ENCODE measurements around the gene ZNF440.

DNA sequence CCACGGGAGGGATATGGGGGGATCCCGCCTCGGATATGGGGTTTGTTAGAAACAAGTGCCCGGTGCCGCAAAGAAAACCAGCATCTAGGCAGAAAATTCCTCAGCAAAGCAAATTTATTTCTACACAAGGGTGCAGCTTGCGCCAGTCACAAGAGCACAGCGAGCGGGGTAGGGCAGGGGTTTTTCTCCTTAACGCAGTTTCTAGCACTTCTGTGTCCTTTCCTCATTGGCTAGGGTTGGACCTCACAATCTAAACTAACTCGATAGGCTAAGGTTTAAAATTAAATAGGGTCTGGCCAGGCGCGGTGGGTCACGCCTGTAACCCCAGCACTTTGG is 595 bp downstream of the ZNF440 start:
- TF ChIP-seq, protein P1, sequence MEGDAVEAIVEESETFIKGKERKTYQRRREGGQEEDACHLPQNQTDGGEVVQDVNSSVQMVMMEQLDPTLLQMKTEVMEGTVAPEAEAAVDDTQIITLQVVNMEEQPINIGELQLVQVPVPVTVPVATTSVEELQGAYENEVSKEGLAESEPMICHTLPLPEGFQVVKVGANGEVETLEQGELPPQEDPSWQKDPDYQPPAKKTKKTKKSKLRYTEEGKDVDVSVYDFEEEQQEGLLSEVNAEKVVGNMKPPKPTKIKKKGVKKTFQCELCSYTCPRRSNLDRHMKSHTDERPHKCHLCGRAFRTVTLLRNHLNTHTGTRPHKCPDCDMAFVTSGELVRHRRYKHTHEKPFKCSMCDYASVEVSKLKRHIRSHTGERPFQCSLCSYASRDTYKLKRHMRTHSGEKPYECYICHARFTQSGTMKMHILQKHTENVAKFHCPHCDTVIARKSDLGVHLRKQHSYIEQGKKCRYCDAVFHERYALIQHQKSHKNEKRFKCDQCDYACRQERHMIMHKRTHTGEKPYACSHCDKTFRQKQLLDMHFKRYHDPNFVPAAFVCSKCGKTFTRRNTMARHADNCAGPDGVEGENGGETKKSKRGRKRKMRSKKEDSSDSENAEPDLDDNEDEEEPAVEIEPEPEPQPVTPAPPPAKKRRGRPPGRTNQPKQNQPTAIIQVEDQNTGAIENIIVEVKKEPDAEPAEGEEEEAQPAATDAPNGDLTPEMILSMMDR (IDR thresholded peaks at IDR 0.05 in 2 of 3, conservative IDR thresholded peaks at IDR 0.05 in 1 of 3; ENCODE audit: borderline replicate concordance in 1 of 3, insufficient read depth in 1 of 3, low read depth in 2 of 3, low read length in 2 of 3): no peak
- TF ChIP-seq, protein P2, sequence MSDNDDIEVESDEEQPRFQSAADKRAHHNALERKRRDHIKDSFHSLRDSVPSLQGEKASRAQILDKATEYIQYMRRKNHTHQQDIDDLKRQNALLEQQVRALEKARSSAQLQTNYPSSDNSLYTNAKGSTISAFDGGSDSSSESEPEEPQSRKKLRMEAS (IDR thresholded peaks at IDR 0.05): no peak
- no peak for TF ChIP-seq EGR1 (IDR thresholded peaks at IDR 0.05; ENCODE audit: low read depth)
- no peak for TF ChIP-seq CEBPB (IDR thresholded peaks at IDR 0.05; ENCODE audit: low read depth)
- TF ChIP-seq POLR2A (IDR thresholded peaks at IDR 0.05; ENCODE audit: borderline replicate concordance, extremely low read depth, insufficient read depth, insufficient read length): no peak
- no peak for TF ChIP-seq ELF1 (IDR thresholded peaks at IDR 0.05; ENCODE audit: borderline replicate concordance, low read depth)
- TF ChIP-seq ATF3 (IDR thresholded peaks at IDR 0.05): no peak
- TF ChIP-seq SIN3A (IDR thresholded peaks at IDR 0.05; ENCODE audit: low read depth): no peak
- TF ChIP-seq REST (IDR thresholded peaks at IDR 0.05; ENCODE audit: low read depth): no peak
- TF ChIP-seq JUND (IDR thresholded peaks at IDR 0.05): no peak
- no peak for TF ChIP-seq ZFX (IDR thresholded peaks at IDR 0.05)
- no peak for TF ChIP-seq POLR2AphosphoS5 (IDR thresholded peaks at IDR 0.05; ENCODE audit: low read depth, low read length)
- no peak for TF ChIP-seq EZH2phosphoT487 (IDR thresholded peaks at IDR 0.05; ENCODE audit: borderline replicate concordance)
